ENCODE data around the gene SH3RF3.
"Not testable (repeated sequence)": the region's sequence is repeated elsewhere in the genome, so short reads cannot be mapped to it uniquely, and the experiment has no call there.

- not testable (repeated sequence) for TF ChIP-seq CTCF, EZH2phosphoT487, EZH2 (IDR thresholded peaks at IDR 0.05)
Measured at GRCh38 chr2:109224341-109224740, 95.3 kb downstream of the SH3RF3 start.
